ENCODE data around the gene KCNQ4.

Gene KCNQ4

GRCh38 chr1:40766017-40766416 lies 17.6 kb upstream of the KCNQ4 start:
- no peak for TF ChIP-seq REST (IDR thresholded peaks at IDR 0.05; ENCODE audit: insufficient replicate concordance, low read depth)
- TF ChIP-seq SPI1 (IDR thresholded peaks at IDR 0.05; ENCODE audit: borderline replicate concordance, low read depth), result no peak
- TF ChIP-seq GABPA (IDR thresholded peaks at IDR 0.05; ENCODE audit: low read depth), result no peak
- TF ChIP-seq, protein P1, sequence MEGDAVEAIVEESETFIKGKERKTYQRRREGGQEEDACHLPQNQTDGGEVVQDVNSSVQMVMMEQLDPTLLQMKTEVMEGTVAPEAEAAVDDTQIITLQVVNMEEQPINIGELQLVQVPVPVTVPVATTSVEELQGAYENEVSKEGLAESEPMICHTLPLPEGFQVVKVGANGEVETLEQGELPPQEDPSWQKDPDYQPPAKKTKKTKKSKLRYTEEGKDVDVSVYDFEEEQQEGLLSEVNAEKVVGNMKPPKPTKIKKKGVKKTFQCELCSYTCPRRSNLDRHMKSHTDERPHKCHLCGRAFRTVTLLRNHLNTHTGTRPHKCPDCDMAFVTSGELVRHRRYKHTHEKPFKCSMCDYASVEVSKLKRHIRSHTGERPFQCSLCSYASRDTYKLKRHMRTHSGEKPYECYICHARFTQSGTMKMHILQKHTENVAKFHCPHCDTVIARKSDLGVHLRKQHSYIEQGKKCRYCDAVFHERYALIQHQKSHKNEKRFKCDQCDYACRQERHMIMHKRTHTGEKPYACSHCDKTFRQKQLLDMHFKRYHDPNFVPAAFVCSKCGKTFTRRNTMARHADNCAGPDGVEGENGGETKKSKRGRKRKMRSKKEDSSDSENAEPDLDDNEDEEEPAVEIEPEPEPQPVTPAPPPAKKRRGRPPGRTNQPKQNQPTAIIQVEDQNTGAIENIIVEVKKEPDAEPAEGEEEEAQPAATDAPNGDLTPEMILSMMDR (IDR thresholded peaks at IDR 0.05; ENCODE audit: insufficient read depth, low read length), result no peak
- TF ChIP-seq POLR2AphosphoS5 (IDR thresholded peaks at IDR 0.05; ENCODE audit: low read depth), result no peak

DNA sequence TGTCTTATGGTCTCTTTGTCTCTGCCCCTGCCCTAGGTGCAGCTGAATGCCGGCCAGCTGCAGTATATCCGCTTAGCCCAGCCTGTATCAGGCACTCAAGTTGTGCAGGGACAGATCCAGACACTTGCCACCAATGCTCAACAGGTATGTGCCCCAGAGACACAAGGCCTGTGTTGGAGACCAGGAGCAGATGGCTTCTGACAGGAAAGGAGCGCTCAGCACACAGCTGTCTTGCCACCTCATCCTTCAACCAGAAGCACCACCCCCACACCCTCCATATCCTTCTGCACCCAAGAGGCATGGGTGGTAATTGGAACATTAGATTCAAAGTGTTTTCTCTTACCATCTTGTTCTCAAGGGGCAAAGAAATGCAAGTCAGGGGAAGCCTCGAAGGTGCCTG lies 17.0 kb upstream of the KCNQ4 start:
- TF ChIP-seq, protein P1 (IDR thresholded peaks at IDR 0.05; ENCODE audit: insufficient read depth, low read length), result no peak
- TF ChIP-seq POLR2AphosphoS5 (IDR thresholded peaks at IDR 0.05; ENCODE audit: low read depth) (no peak), REST (IDR thresholded peaks at IDR 0.05; ENCODE audit: insufficient replicate concordance, low read depth) (no peak), GABPA (IDR thresholded peaks at IDR 0.05; ENCODE audit: low read depth) (no peak), SPI1 (IDR thresholded peaks at IDR 0.05; ENCODE audit: borderline replicate concordance, low read depth) (no peak)
- no peaks in the 10 kb centered on the region for H3K27me3 ChIP-seq (ENCODE audit: insufficient read depth, poor library complexity, severe bottlenecking)
- no peak overlapping the region for H3K4me3 ChIP-seq (replicated peaks; ENCODE audit: insufficient read depth, low read length)
- H3K27ac ChIP-seq (replicated peaks), result no peak overlapping the region
- DNase-seq (ENCODE audit: low read depth in 1 of 2, low spot score in 1 of 2), result no peak

More at GRCh38 chr1:40766017-40766416, 17.6 kb upstream of the KCNQ4 start:
- no peak for DNase-seq (ENCODE audit: low read depth in 1 of 2, low spot score in 1 of 2)
- no peak overlapping the region for H3K27ac ChIP-seq (replicated peaks)
- no peak overlapping the region for H3K4me3 ChIP-seq (replicated peaks; ENCODE audit: insufficient read depth, low read length)
- no peaks in the 10 kb centered on the region for H3K27me3 ChIP-seq (ENCODE audit: insufficient read depth, poor library complexity, severe bottlenecking)

GRCh38 chr1:40768146-40768990 lies 15.2 kb upstream of the KCNQ4 start:
- DNase-seq (ENCODE audit: low read depth in 1 of 2, low spot score in 1 of 2), result no peak
- no peak overlapping the region for H3K4me3 ChIP-seq (replicated peaks; ENCODE audit: insufficient read depth, low read length)
- H3K27me3 ChIP-seq (ENCODE audit: insufficient read depth, poor library complexity, severe bottlenecking), result no peaks in the 10 kb centered on the region
- TF ChIP-seq, protein P1 (IDR thresholded peaks at IDR 0.05; ENCODE audit: insufficient read depth, low read length), result no peak
- TF ChIP-seq SPI1 (IDR thresholded peaks at IDR 0.05; ENCODE audit: borderline replicate concordance, low read depth) (no peak), GABPA (IDR thresholded peaks at IDR 0.05; ENCODE audit: low read depth) (no peak), REST (IDR thresholded peaks at IDR 0.05; ENCODE audit: insufficient replicate concordance, low read depth) (no peak), POLR2AphosphoS5 (IDR thresholded peaks at IDR 0.05; ENCODE audit: low read depth) (no peak)
- no peak overlapping the region for H3K27ac ChIP-seq (replicated peaks)
